Esophagus muscularis mucosa (tissue), 3 donors: ENCODE results near the gene MAML1.

Experiments
- POLR2AphosphoS5 ChIP-seq, 2 donors: sonication (generic); formaldehyde crosslinking; IDR thresholded peaks; one replicate each; pipeline ENCODE4 v1.6.1; 2017; ENCODE audit warnings: antibody characterized with exemption in 2 of 2
- TF ChIP-seq, protein P1 (sequence below), 3 experiments: fragments of 200-600 bp in 2 of 3; fragments of 450-650 bp in 1 of 3; sonication (generic) in 2 of 3; IDR thresholded peaks; one replicate each; pipeline ENCODE4 v1.5.1; 2017 to 2019; ENCODE audit warnings: antibody characterized with exemption in 3 of 3, mild to moderate bottlenecking in 2 of 3, moderate library complexity in 1 of 3

DNA sequence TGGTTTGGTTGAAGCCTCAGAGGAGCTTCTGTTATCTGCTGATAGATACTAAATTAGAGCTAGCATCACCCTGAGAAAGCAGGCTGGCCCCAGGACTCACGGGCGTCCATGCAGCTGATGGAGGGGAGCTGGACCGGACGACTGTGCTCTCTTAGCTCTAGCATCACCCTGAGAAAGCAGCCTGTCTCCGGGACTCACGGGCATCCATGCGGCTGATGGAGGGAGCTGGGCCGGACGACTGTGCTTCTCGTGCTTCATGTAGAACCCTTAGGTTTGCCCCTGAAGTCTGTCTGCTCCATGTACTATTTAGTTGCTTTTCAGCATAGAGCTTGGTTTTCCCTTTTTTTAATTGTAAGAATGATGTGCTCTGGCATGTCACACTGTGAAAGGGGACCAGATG lies 44.8 kb downstream of the MAML1 start:
- TF ChIP-seq POLR2AphosphoS5 (IDR thresholded peaks at IDR 0.05): no peak
- TF ChIP-seq, protein P1, sequence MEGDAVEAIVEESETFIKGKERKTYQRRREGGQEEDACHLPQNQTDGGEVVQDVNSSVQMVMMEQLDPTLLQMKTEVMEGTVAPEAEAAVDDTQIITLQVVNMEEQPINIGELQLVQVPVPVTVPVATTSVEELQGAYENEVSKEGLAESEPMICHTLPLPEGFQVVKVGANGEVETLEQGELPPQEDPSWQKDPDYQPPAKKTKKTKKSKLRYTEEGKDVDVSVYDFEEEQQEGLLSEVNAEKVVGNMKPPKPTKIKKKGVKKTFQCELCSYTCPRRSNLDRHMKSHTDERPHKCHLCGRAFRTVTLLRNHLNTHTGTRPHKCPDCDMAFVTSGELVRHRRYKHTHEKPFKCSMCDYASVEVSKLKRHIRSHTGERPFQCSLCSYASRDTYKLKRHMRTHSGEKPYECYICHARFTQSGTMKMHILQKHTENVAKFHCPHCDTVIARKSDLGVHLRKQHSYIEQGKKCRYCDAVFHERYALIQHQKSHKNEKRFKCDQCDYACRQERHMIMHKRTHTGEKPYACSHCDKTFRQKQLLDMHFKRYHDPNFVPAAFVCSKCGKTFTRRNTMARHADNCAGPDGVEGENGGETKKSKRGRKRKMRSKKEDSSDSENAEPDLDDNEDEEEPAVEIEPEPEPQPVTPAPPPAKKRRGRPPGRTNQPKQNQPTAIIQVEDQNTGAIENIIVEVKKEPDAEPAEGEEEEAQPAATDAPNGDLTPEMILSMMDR (IDR thresholded peaks at IDR 0.05): no peak
